ENCODE results near the gene ANXA1.

- no peak for TF ChIP-seq CTCF (IDR thresholded peaks at IDR 0.05)
- TF ChIP-seq POLR2AphosphoS5 (IDR thresholded peaks at IDR 0.05; ENCODE audit: insufficient read depth in 1 of 2, low read depth in 1 of 2): no peak
- TF ChIP-seq POLR2A (IDR thresholded peaks at IDR 0.05): no peak
These were observed 33.4 kb upstream of the ANXA1 start for GRCh38 chr9:73118286-73118685.
